ENCODE results near the gene RING1.
"Not testable (repeated sequence)": the region's sequence is repeated elsewhere in the genome, so short reads cannot be mapped to it uniquely, and the experiment has no call there.

- TF ChIP-seq CTCF (conservative IDR thresholded peaks at IDR 0.05 in 1 of 2, IDR thresholded peaks at IDR 0.05 in 1 of 2; ENCODE audit: extremely low read depth in 1 of 2, insufficient read depth in 1 of 2, low read depth in 1 of 2, low read length in 2 of 2); EZH2 (IDR thresholded peaks at IDR 0.05; ENCODE audit: borderline replicate concordance, low read length): not testable (repeated sequence)
These were observed 18.3 kb downstream of the RING1 start for GRCh38 chr6:33226503-33227120.
